Body of pancreas (tissue), 4 donors: ENCODE measurements around the gene MED8.

Experiments
- CTCF ChIP-seq, 7 experiments: fragments of 450-650 bp in 4 of 7; fragments of 200-600 bp in 3 of 7; sonication (generic) in 3 of 7; IDR thresholded peaks; one replicate each; pipeline ENCODE4 v1.5.1; 2016 to 2019; ENCODE audit warnings: antibody characterized with exemption in 7 of 7
- POLR2A ChIP-seq, 3 donors: fragments of 450-650 bp; IDR thresholded peaks; one replicate each; pipeline ENCODE4 v1.6.1; 2016; ENCODE audit warnings: antibody characterized with exemption in 3 of 3, mild to moderate bottlenecking in 2 of 3

GRCh38 chr1:43346636-43347035 is 43.0 kb downstream of the MED8 start:
- TF ChIP-seq CTCF (IDR thresholded peaks at IDR 0.05), result no peak
- no peak for TF ChIP-seq POLR2A (IDR thresholded peaks at IDR 0.05)
